ENCODE results near the gene NTSR1. TPM values are rescaled to one million over a fixed set of nuclear protein-coding genes. Genes with fewer than 3 reads are reported as not detected.

Gene NTSR1
- total RNA-seq, 3 donors from 2014 or later (not counting 1 experiment from before 2014, with no cell fraction given): 0.11 to 0.45 TPM; not detected in 1

DNA sequence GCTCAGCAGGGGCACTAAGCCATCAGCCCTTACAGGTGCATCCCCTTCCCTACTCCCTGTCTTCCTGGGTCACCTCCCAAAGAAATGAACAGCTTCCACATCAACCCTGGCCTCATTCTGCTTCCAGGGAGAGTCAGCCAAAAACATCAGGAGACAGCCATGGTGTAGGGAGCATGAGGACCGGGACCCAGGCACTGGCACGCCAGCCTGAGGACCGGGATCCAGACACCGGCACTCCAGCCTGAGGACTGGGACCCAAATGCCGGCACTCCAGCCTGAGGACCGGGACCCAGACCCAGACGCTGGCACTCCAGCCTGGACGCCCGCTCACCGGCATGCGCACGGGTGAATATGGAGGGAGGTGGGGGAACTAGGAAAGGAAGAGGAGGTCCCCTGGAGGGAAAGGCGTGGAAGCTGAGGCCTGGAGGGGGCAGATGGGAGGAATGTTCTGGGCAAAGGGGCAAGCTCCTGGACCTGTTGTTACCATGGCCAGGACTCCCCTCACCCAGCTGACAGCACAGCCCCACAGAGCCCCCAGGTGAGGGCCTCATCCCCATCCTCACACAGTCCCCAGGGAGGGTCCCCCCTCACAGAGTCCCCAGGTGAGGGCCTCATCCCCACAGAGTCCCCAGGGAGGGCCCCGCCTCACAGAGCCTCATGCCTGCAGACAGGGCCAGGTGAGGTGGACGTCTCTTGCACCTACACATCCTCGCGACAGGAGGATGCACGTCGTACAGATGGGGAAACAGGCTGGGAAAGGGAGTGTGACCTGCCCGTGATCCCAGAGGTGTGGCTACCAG lies 61.7 kb downstream of the NTSR1 start:
- no peak overlapping the region for H3K4me3 ChIP-seq (ENCODE audit: low read length)
- no peak overlapping the region for H3K4me3 Mint-ChIP-seq
- no peaks in the 10 kb centered on the region for H3K9me3 ChIP-seq (ENCODE audit: control insufficient read depth, insufficient read depth, low read length)
- no peaks in the 10 kb centered on the region for H3K36me3 ChIP-seq (ENCODE audit: control insufficient read depth, insufficient read depth, low read length)
- no peaks in the 10 kb centered on the region for H3K36me3 Mint-ChIP-seq
- H3K27ac ChIP-seq (ENCODE audit: low read length): no peak overlapping the region
- intact Hi-C loops (cut with micrococcal nuclease): no loop called here
- TF ChIP-seq, protein P1, sequence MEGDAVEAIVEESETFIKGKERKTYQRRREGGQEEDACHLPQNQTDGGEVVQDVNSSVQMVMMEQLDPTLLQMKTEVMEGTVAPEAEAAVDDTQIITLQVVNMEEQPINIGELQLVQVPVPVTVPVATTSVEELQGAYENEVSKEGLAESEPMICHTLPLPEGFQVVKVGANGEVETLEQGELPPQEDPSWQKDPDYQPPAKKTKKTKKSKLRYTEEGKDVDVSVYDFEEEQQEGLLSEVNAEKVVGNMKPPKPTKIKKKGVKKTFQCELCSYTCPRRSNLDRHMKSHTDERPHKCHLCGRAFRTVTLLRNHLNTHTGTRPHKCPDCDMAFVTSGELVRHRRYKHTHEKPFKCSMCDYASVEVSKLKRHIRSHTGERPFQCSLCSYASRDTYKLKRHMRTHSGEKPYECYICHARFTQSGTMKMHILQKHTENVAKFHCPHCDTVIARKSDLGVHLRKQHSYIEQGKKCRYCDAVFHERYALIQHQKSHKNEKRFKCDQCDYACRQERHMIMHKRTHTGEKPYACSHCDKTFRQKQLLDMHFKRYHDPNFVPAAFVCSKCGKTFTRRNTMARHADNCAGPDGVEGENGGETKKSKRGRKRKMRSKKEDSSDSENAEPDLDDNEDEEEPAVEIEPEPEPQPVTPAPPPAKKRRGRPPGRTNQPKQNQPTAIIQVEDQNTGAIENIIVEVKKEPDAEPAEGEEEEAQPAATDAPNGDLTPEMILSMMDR (IDR thresholded peaks at IDR 0.05): no peak
- H3K4me1 ChIP-seq (ENCODE audit: control insufficient read depth, insufficient read depth, low read length): peaks cover 12% of the 10 kb centered on the region
- ATAC-seq (no peak), DNase-seq (no peak)
- H3K27me3 ChIP-seq (ENCODE audit: control insufficient read depth, insufficient read depth, low read length): no peaks in the 10 kb centered on the region
- WGBS (ENCODE audit: insufficient coverage): 94% methylated on average over 20 of the region's 20 CpGs
- H3K4me1 Mint-ChIP-seq: peaks cover 0 to 2% of the 10 kb centered on the region in 2 donors
- H3K9me3 Mint-ChIP-seq: no peaks in the 10 kb centered on the region
- no peaks in the 10 kb centered on the region for H3K27me3 Mint-ChIP-seq (ENCODE audit: low read depth in 2 of 2)
- no peak overlapping the region for H3K27ac Mint-ChIP-seq

DNA sequence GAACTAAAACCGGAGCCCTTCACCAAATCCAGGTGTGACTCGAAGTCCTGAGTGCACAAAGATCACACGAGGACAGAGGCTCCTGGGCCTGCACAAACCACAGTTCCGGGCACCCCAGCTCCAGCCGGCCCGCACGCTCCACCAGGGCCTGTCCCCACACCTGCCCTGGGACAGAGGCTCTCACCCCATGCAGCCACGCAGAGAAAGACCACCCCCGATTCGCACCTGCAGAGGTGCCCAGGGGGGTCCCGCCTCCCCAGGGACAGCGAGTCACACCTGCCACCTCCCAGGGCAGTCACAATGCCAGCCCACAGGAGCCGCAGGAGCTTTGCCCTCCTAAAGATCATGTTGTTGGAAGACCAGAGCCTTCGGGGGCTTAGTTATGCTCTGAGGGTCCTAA lies 62.3 kb downstream of the NTSR1 start:
- peaks cover 2 to 8% of the 10 kb centered on the region in 2 donors for H3K4me1 Mint-ChIP-seq

DNA sequence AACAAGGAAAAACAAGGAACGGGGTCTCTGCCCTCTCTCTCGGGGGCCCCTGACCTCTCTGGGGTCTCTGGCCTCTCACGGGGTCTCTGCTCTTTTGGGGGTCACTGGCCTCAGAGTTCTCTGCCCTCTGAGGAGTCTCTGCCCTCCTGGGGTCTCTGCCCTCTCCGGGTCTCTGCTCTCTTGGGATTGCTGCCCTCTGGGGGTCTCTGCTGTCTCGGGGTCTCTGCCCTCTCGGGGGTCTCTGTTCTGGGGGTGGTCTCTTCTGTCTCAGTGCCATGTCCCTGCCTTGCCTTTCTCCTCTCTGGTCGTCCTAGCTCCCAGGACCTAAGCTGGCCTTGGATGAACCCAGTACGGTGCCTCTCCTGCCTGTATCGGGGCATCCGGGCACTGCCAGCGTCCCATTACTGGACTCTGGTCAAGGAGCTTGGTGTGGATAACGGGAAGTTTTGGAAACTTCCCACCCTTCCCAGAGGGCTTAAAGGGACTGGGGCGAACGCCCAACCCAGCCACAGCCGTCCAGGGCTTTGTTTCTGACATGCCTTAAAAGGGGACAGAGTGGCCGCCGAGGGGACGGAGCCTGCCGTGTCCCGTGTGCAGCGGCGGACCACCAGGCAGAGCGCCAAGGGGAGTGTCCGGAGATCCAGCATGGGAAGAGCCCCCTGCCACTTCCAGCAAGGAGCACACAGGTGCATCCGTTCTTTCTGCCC lies 62.9 kb downstream of the NTSR1 start:
- no peaks in the 10 kb centered on the region for H3K27me3 ChIP-seq (ENCODE audit: control insufficient read depth, insufficient read depth, low read length)
- no peaks in the 10 kb centered on the region for H3K36me3 ChIP-seq (ENCODE audit: control insufficient read depth, insufficient read depth, low read length)
- no peak for ATAC-seq
- no peak overlapping the region for H3K27ac ChIP-seq (ENCODE audit: low read length)
- Mint-ChIP-seq H3K9me3 (no peaks in the 10 kb centered on the region), H3K4me3 (no peak overlapping the region), H3K36me3 (no peaks in the 10 kb centered on the region), H3K4me1 (peaks cover 8 to 15% of the 10 kb centered on the region in 2 donors), H3K27me3 (ENCODE audit: low read depth in 2 of 2) (no peaks in the 10 kb centered on the region), H3K27ac (no peak overlapping the region)
- H3K4me1 ChIP-seq (ENCODE audit: control insufficient read depth, insufficient read depth, low read length): peaks cover 24% of the 10 kb centered on the region
- no peak overlapping the region for H3K4me3 ChIP-seq (ENCODE audit: low read length)
- WGBS (ENCODE audit: insufficient coverage): 85% methylated on average over 25 of the region's 25 CpGs
- DNase-seq: no peak
- no peaks in the 10 kb centered on the region for H3K9me3 ChIP-seq (ENCODE audit: control insufficient read depth, insufficient read depth, low read length)
- intact Hi-C loops (cut with micrococcal nuclease): no loop called here
- TF ChIP-seq, protein P1 (IDR thresholded peaks at IDR 0.05): no peak

More for the DNA sequence above, 62.3 kb downstream of the NTSR1 start:
- no peak overlapping the region for H3K27ac ChIP-seq (ENCODE audit: low read length)
- TF ChIP-seq, protein P1 (IDR thresholded peaks at IDR 0.05): no peak
- no peak overlapping the region for H3K4me3 Mint-ChIP-seq
- 84% methylated on average over 14 of the region's 14 CpGs for WGBS (ENCODE audit: insufficient coverage)
- ATAC-seq: no peak
- H3K4me1 ChIP-seq (ENCODE audit: control insufficient read depth, insufficient read depth, low read length): peaks cover 18% of the 10 kb centered on the region
- no peak overlapping the region for H3K27ac Mint-ChIP-seq
- no peaks in the 10 kb centered on the region for H3K27me3 Mint-ChIP-seq (ENCODE audit: low read depth in 2 of 2)
- H3K27me3 ChIP-seq (ENCODE audit: control insufficient read depth, insufficient read depth, low read length): no peaks in the 10 kb centered on the region
- no peaks in the 10 kb centered on the region for H3K36me3 ChIP-seq (ENCODE audit: control insufficient read depth, insufficient read depth, low read length)
- intact Hi-C loops (cut with micrococcal nuclease): no loop called here
- H3K4me3 ChIP-seq (ENCODE audit: low read length): no peak overlapping the region
- H3K9me3 Mint-ChIP-seq: no peaks in the 10 kb centered on the region
- no peaks in the 10 kb centered on the region for H3K36me3 Mint-ChIP-seq
- no peaks in the 10 kb centered on the region for H3K9me3 ChIP-seq (ENCODE audit: control insufficient read depth, insufficient read depth, low read length)
- no peak for DNase-seq

All from natural killer cell (primary cell).